ENCODE data around the gene STX12. TPM values are rescaled to one million over a fixed set of nuclear protein-coding genes. Genes with fewer than 3 reads are reported as not detected.

STX12 gene
- total and polyA plus RNA-seq, 2 experiments from 2014 or later = 6.1 to 9.0 TPM

DNA sequence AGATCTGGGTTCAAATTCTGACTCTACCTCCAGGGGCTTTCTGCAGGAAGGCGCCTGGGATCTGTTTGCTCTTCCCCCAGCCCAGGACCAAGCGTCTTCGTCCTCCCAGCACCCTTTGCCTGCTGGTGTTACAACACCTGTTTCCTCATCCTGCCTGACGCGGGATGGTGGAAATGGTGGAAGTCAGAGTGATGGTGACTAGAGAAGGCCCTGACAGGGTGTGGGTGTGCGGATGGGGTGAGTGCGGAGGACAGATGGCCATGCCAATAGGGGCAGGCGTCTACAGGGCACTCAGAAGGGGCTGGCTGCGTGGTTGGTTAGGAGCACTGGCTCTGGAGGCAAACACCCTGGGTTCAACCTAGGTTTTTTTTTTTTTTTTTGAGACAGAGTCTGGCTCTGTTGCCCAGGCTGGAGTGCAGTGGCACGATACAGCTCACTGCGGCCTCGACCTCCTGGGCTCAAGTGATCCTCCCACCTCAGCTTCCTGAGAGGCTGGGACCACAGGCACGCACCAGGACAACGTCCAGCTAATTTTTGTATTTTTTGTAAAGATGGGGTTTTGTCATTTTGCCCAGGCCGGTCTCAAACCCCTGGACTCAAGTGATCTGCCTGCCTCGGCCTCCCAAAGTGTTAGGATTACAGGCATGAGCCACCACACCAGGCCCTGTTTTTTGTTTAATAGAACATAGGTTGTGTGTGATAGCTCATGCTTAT lies 100.8 kb downstream of the STX12 start:
- no peak overlapping the region for H3K27ac Mint-ChIP-seq
- no peaks in the 10 kb centered on the region for H3K9me2 ChIP-seq (ENCODE audit: insufficient read depth)
- no peaks in the 10 kb centered on the region for H4K20me1 ChIP-seq (replicated peaks; ENCODE audit: insufficient read depth)
- no peaks in the 10 kb centered on the region for H3K4me1 ChIP-seq (ENCODE audit: insufficient read depth)
- H2AFZ ChIP-seq = no peak overlapping the region
- H3K4me2 ChIP-seq = peak overlapping the region; percentile 87; the same call in 1 of the 2 replicates
- H3K9me3 Mint-ChIP-seq = no peaks in the 10 kb centered on the region
- H3K27ac ChIP-seq (ENCODE audit: low read depth) = no peak overlapping the region
- H3K36me3 Mint-ChIP-seq (ENCODE audit: low read depth) = peaks cover 3% of the 10 kb centered on the region; the same call in 2 of the 3 replicates
- no peaks in the 10 kb centered on the region for H3K27me3 ChIP-seq (ENCODE audit: insufficient read depth)
- peaks cover 4% of the 10 kb centered on the region for H3K4me1 Mint-ChIP-seq
- H3F3A ChIP-seq (replicated peaks; ENCODE audit: low read depth) = 0 out of 2 replicates have a peak, but pooled peaks cover 4% of the 10 kb centered on the region
- DNase-seq (ENCODE audit: low spot score) (no peak), ATAC-seq (no peak)
- TF ChIP-seq ZNF331 (CRISPR knock-in tag; IDR thresholded peaks at IDR 0.05; ENCODE audit: low read depth) = no peak
- TF ChIP-seq, protein P1, sequence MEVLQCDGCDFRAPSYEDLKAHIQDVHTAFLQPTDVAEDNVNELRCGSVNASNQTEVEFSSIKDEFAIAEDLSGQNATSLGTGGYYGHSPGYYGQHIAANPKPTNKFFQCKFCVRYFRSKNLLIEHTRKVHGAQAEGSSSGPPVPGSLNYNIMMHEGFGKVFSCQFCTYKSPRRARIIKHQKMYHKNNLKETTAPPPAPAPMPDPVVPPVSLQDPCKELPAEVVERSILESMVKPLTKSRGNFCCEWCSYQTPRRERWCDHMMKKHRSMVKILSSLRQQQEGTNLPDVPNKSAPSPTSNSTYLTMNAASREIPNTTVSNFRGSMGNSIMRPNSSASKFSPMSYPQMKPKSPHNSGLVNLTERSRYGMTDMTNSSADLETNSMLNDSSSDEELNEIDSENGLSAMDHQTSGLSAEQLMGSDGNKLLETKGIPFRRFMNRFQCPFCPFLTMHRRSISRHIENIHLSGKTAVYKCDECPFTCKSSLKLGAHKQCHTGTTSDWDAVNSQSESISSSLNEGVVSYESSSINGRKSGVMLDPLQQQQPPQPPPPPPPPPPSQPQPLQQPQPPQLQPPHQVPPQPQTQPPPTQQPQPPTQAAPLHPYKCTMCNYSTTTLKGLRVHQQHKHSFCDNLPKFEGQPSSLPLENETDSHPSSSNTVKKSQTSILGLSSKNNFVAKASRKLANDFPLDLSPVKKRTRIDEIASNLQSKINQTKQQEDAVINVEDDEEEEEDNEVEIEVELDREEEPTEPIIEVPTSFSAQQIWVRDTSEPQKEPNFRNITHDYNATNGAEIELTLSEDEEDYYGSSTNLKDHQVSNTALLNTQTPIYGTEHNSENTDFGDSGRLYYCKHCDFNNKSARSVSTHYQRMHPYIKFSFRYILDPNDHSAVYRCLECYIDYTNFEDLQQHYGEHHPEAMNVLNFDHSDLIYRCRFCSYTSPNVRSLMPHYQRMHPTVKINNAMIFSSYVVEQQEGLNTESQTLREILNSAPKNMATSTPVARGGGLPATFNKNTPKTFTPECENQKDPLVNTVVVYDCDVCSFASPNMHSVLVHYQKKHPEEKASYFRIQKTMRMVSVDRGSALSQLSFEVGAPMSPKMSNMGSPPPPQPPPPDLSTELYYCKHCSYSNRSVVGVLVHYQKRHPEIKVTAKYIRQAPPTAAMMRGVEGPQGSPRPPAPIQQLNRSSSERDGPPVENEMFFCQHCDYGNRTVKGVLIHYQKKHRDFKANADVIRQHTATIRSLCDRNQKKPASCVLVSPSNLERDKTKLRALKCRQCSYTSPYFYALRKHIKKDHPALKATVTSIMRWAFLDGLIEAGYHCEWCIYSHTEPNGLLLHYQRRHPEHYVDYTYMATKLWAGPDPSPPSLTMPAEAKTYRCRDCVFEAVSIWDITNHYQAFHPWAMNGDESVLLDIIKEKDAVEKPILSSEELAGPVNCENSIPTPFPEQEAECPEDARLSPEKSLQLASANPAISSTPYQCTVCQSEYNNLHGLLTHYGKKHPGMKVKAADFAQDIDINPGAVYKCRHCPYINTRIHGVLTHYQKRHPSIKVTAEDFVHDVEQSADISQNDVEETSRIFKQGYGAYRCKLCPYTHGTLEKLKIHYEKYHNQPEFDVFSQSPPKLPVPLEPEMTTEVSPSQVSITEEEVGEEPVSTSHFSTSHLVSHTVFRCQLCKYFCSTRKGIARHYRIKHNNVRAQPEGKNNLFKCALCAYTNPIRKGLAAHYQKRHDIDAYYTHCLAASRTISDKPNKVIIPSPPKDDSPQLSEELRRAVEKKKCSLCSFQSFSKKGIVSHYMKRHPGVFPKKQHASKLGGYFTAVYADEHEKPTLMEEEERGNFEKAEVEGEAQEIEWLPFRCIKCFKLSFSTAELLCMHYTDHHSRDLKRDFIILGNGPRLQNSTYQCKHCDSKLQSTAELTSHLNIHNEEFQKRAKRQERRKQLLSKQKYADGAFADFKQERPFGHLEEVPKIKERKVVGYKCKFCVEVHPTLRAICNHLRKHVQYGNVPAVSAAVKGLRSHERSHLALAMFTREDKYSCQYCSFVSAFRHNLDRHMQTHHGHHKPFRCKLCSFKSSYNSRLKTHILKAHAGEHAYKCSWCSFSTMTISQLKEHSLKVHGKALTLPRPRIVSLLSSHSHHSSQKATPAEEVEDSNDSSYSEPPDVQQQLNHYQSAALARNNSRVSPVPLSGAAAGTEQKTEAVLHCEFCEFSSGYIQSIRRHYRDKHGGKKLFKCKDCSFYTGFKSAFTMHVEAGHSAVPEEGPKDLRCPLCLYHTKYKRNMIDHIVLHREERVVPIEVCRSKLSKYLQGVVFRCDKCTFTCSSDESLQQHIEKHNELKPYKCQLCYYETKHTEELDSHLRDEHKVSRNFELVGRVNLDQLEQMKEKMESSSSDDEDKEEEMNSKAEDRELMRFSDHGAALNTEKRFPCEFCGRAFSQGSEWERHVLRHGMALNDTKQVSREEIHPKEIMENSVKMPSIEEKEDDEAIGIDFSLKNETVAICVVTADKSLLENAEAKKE (CRISPR knock-in tag; IDR thresholded peaks at IDR 0.05) = no peak
- no peaks in the 10 kb centered on the region for H3K36me3 ChIP-seq (ENCODE audit: insufficient read depth)
- H3K4me3 ChIP-seq = peak overlapping the region; percentile 87; the same call in 1 of the 2 replicates
- H3K79me2 ChIP-seq (replicated peaks; ENCODE audit: insufficient read depth) = no peaks in the 10 kb centered on the region
- H3K4me3 Mint-ChIP-seq = peak overlapping the region; percentile 83; the same call in 2 of the 3 replicates
- H3K27me3 Mint-ChIP-seq (ENCODE audit: insufficient read depth, low read depth, poor library complexity) = peaks cover 15% of the 10 kb centered on the region

Small RNA genes lying within 50 kb of the gene (small RNA-seq; reads per million reads assigned to genes)
- gene AL020997.2 (ENCODE audit: low replicate concordance) = not detected
- gene RNU6-1245P (ENCODE audit: low replicate concordance) = not detected
- 124 reads per million, percentile 99 among the genes with 10 or more reads in this experiment for gene SCARNA1 (ENCODE audit: low replicate concordance)

Other genes starting within 250 kb of the STX12 start
- gene AHDC1, start 169.1 kb upstream of the STX12 start, total RNA-seq (2014; rRNA removed; shearing (Covaris generic)) = 19.1 and 22.2 TPM in 2 replicates
- gene AHDC1, start 169.1 kb upstream of the STX12 start, polyA plus RNA-seq (2016; fragmentation: Nextera tagmentation; extraction: Ambion mirVana) = 6.8 and 8.3 TPM in 2 replicates
- gene FGR, start 138.0 kb upstream of the STX12 start, total RNA-seq (2014; rRNA removed; shearing (Covaris generic)) = 0.16 and 0.56 TPM in 2 replicates
- gene FGR, start 138.0 kb upstream of the STX12 start, polyA plus RNA-seq (2016; fragmentation: Nextera tagmentation; extraction: Ambion mirVana) = 0.42 and 0.53 TPM in 2 replicates
- 6.3 and 9.4 TPM in 2 replicates for gene IFI6, start 101.0 kb upstream of the STX12 start, total RNA-seq (2014; rRNA removed; shearing (Covaris generic))
- 15.6 and 16.0 TPM in 2 replicates for gene IFI6, start 101.0 kb upstream of the STX12 start, polyA plus RNA-seq (2016; fragmentation: Nextera tagmentation; extraction: Ambion mirVana)
- gene FAM76A, start 47.3 kb upstream of the STX12 start, total RNA-seq (2014; rRNA removed; shearing (Covaris generic)) = 12.5 and 22.6 TPM in 2 replicates
- gene FAM76A, start 47.3 kb upstream of the STX12 start, polyA plus RNA-seq (2016; fragmentation: Nextera tagmentation; extraction: Ambion mirVana) = 12.7 and 13.8 TPM in 2 replicates
- gene PPP1R8, start 57.6 kb downstream of the STX12 start, total RNA-seq (2014; rRNA removed; shearing (Covaris generic)) = 50.5 and 53.8 TPM in 2 replicates
- 13.4 and 13.6 TPM in 2 replicates for gene PPP1R8, start 57.6 kb downstream of the STX12 start, polyA plus RNA-seq (2016; fragmentation: Nextera tagmentation; extraction: Ambion mirVana)
- gene THEMIS2, start 99.3 kb downstream of the STX12 start, total RNA-seq (2014; rRNA removed; shearing (Covaris generic)) = 19.3 and 32.4 TPM in 2 replicates
- 8.1 and 10.0 TPM in 2 replicates for gene THEMIS2, start 99.3 kb downstream of the STX12 start, polyA plus RNA-seq (2016; fragmentation: Nextera tagmentation; extraction: Ambion mirVana)
- 47.0 and 55.5 TPM in 2 replicates for gene RPA2, start 141.4 kb downstream of the STX12 start, total RNA-seq (2014; rRNA removed; shearing (Covaris generic))
- 58.4 and 60.8 TPM in 2 replicates for gene RPA2, start 141.4 kb downstream of the STX12 start, polyA plus RNA-seq (2016; fragmentation: Nextera tagmentation; extraction: Ambion mirVana)
- 78.5 and 83.1 TPM in 2 replicates for gene SMPDL3B, start 161.8 kb downstream of the STX12 start, total RNA-seq (2014; rRNA removed; shearing (Covaris generic))
- 39.5 and 40.9 TPM in 2 replicates for gene SMPDL3B, start 161.8 kb downstream of the STX12 start, polyA plus RNA-seq (2016; fragmentation: Nextera tagmentation; extraction: Ambion mirVana)
- 9.6 and 13.1 TPM in 2 replicates for gene XKR8, start 186.8 kb downstream of the STX12 start, total RNA-seq (2014; rRNA removed; shearing (Covaris generic))
- 8.2 and 9.6 TPM in 2 replicates for gene XKR8, start 186.8 kb downstream of the STX12 start, polyA plus RNA-seq (2016; fragmentation: Nextera tagmentation; extraction: Ambion mirVana)

Measured in GM23338 (cell line).